Measurements from ENCODE around the gene PRMT7.

The PRMT7 gene

DNA sequence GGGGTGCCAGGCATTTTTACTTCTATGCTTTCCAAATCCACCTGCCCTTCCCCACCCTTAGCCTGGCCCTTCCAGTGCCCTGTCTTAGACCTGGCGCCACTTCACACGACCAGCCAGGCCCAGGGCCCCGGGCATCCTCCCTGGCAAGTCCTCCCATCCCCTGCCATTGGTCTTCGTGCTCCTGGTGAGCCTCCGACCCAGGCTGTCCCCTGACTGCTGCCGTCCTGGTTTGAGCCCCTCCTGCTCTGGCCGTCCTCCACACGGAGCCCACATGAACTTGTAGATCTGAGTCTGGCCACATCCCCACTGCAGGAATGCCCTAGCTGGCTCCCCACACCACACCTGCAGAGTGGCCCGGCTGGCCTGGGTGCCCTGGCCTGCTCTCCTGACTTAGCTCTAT lies 44.0 kb downstream of the PRMT7 start:
- FAIRE-seq, result no peak
- TF ChIP-seq POLR2AphosphoS5 (IDR thresholded peaks at IDR 0.05; ENCODE audit: low read depth, low read length) (no peak), POLR2A (IDR thresholded peaks at IDR 0.05; ENCODE audit: low read depth, low read length) (no peak), TAF1 (IDR thresholded peaks at IDR 0.05; ENCODE audit: borderline replicate concordance, low read depth, low read length) (no peak)
- no peak for DNase-seq (ENCODE audit: insufficient read length)

DNA sequence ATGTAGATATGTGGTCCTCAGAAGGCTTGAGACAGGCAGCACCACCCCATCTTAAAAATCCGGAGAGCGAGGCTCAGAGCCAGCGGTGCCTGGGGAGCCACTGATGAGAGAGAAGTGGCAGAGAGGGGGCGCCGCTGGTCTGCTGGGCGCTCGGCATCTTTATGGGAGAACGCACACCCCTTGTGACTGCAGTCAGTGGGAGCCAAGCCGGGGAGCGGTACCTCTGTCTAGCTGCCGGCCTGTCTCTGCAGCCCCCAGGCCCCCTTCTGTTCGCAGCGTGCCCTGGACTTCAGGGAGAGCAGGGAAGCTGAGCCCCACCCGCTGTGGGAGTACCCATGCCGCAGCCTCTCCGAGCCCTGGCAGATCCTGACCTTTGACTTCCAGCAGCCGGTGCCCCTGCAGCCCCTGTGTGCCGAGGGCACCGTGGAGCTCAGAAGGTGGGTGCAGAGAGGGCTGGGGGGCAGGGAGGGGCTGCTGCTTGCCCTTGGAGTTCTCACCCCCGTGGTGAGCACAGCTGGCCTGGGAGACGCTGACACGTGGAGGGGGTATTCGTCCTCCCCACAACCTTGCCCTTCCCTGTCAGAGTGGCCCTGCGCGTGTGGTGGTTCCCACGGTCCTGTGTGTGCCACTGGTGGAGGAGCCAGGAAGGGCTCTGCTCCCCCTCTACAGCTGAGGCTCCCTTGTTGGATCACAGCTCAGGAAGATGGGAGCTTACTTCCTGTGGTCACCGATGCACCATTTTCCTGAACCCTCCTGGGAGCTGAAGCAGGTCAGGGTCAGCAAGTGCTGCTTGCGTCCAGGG lies 44.8 kb downstream of the PRMT7 start:
- FAIRE-seq, result no peak
- 0 out of 2 replicates have a peak, but pooled peaks have one; percentile 5 for TF ChIP-seq POLR2A (IDR thresholded peaks at IDR 0.05; ENCODE audit: low read depth, low read length)
- no peak for TF ChIP-seq TAF1 (IDR thresholded peaks at IDR 0.05; ENCODE audit: borderline replicate concordance, low read depth, low read length)
- no peak for DNase-seq (ENCODE audit: insufficient read length)

DNA sequence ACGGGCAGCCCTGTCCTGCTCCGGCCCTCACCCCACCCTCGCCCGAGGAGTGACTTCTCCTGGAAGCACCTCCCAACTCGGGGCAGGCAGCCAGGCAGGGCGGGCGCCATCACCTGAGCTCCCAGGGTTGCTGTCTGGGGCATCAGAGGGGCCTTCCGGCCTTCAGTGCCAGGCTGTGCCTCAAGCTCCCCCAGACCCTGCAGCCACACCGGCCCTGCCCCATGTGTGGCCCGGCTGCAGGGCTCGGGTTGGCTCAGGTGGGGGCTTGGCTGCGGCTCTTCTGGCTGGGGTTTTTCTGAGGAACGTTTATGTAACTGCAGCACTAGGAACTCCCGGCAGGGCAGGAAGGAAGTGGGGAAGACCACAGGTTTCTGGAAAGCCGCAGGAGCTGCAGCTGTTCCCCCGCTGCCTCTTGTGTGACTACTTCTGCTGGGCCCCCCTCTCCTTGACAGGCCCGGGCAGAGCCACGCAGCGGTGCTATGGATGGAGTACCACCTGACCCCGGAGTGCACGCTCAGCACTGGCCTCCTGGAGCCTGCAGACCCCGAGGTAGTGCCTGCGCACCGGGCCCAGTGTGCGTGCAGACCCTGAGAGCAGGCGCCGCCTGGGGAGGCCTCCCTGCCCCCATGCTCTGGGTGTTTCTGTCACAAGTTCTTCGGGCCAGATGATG lies 45.6 kb downstream of the PRMT7 start:
- DNase-seq (ENCODE audit: insufficient read length) (peak; percentile 96), FAIRE-seq (peak; percentile 96)
- TF ChIP-seq TAF1 (IDR thresholded peaks at IDR 0.05; ENCODE audit: borderline replicate concordance, low read depth, low read length) (no peak), POLR2AphosphoS5 (IDR thresholded peaks at IDR 0.05; ENCODE audit: low read depth, low read length) (0 out of 2 replicates have a peak, but pooled peaks have one; percentile 41), POLR2A (IDR thresholded peaks at IDR 0.05; ENCODE audit: low read depth, low read length) (0 out of 2 replicates have a peak, but pooled peaks have one; percentile 15)

DNA sequence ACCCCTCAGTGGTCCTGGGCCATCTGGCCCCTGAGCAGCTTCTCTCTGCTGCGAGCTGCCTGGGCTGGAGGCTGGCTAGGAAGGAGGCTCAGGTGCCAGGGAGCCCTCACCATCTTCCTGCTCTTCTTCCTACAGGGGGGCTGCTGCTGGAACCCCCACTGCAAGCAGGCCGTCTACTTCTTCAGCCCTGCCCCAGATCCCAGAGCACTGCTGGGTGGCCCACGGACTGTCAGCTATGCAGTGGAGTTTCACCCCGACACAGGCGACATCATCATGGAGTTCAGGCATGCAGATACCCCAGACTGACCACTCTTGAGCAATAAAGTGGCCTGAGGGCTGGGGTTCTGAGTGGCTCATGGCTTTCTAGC lies 46.1 kb downstream of the PRMT7 start:
- TF ChIP-seq POLR2A (IDR thresholded peaks at IDR 0.05; ENCODE audit: low read depth, low read length), result no peak
- TF ChIP-seq POLR2AphosphoS5 (IDR thresholded peaks at IDR 0.05; ENCODE audit: low read depth, low read length), result no peak
- TF ChIP-seq TAF1 (IDR thresholded peaks at IDR 0.05; ENCODE audit: borderline replicate concordance, low read depth, low read length), result no peak
- DNase-seq (ENCODE audit: insufficient read length) (no peak), FAIRE-seq (no peak)

DNA sequence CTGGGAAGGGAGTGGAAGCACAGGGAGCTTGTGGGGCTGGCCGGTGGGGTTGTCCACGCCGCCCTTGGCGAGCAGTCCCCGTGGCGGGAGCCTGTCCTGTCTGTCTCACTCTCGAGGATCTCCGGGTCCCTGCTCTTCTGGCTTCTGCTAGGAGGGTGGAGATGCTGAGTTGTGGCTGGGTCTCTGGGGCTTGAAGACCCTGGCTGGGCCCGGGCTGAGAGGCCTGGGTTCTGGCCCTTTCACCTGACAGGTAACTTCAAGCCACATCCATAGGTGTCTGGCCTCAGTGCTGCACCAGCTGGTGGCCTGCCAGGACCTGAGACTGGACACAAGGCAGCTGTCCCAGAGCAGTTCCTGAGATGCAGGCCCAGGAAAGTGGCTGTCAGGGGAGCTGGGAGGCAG lies 46.7 kb downstream of the PRMT7 start:
- no peak for DNase-seq (ENCODE audit: insufficient read length)
- no peak for FAIRE-seq
- no peak for TF ChIP-seq POLR2A (IDR thresholded peaks at IDR 0.05; ENCODE audit: low read depth, low read length)
- TF ChIP-seq TAF1 (IDR thresholded peaks at IDR 0.05; ENCODE audit: borderline replicate concordance, low read depth, low read length), result no peak
- no peak for TF ChIP-seq POLR2AphosphoS5 (IDR thresholded peaks at IDR 0.05; ENCODE audit: low read depth, low read length)

DNA sequence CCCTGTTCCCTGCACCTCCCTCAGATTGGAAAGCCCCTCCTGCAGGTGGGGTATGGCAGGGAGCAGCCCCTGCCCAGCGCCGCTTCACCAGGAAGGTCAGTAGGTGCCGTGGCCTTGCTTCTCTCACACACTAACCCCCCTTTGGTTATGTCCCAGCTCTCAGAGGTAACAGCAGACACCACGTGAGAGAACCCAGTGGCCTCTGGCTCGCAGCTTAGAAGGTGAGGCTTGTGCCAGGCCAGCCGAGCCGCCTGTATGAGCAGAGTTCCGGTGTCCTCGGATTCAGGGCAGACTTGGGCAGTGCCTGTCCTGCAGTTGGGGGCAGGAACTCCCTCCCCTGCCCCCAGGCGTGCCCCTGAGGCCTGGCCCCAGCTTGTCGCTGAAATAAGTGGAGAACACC lies 47.1 kb downstream of the PRMT7 start:
- no peak for FAIRE-seq
- DNase-seq (ENCODE audit: insufficient read length), result no peak
- TF ChIP-seq TAF1 (IDR thresholded peaks at IDR 0.05; ENCODE audit: borderline replicate concordance, low read depth, low read length), result no peak
- TF ChIP-seq POLR2A (IDR thresholded peaks at IDR 0.05; ENCODE audit: low read depth, low read length), result no peak

DNA sequence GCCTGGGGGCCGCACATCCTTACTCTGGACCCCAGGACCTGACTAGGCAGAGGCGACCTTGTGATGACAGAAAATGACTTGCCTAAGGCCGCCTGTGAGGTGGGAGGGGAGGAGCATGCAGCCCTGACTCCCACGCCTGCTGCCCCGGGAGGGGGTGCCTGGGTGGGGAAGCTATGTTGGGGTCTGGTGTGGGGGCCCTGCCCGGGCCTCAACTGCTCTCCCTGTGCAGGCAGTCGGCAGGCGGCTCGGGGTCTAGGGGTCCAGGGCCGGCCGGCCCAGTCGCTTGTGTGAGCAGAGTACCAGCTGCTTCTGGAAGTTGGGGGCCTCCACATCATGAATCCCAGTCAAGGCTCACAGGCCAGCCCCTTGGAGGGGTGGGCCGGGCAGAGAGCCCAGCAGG lies 48.1 kb downstream of the PRMT7 start:
- TF ChIP-seq POLR2A (IDR thresholded peaks at IDR 0.05; ENCODE audit: low read depth, low read length) (no peak), POLR2AphosphoS5 (IDR thresholded peaks at IDR 0.05; ENCODE audit: low read depth, low read length) (no peak), TAF1 (IDR thresholded peaks at IDR 0.05; ENCODE audit: borderline replicate concordance, low read depth, low read length) (no peak)
- no peak for DNase-seq (ENCODE audit: insufficient read length)
- FAIRE-seq, result no peak

DNA sequence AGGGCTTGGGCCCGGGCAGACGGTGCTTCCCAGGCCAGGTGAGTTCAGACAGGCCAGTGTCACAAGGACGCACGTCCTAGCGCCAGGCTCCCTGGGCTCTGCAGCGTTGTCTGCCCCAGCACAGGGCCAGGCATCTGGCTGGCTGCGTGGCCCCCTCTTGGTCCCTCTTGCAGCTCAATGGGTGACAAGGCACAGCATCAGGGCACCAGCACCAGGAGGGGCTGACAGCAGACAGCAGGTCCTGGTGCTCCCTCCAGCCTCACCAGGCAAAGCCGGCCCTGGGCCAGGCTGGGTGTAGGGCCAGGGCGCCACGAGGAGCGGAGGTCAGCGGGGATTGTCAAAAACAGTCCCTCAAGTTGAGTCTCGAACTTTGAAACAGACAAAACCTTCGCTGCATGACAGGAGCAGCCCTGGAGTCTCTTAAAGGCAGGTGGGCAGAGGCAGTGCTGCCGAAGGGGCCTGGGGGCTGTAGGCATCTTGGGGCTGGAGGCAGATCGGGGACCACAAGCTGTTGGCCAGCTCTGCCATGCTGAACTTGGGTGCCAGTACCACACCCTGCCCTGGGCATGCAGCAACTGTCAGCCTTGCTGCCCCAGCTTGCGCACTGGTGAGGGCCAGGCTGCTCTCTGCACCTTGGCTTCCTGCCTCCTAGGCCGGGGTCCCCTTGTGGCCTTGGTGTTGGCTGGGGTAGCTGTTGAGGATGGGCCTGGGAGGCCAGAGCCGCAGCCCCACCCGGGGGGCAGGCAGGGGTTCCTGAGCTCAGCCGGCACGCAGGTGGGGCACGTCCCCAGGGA lies 48.8 kb downstream of the PRMT7 start:
- DNase-seq (ENCODE audit: insufficient read length) (no peak), FAIRE-seq (no peak)
- no peak; the same call in 1 of the 2 replicates for TF ChIP-seq POLR2AphosphoS5 (IDR thresholded peaks at IDR 0.05; ENCODE audit: low read depth, low read length)
- TF ChIP-seq POLR2A (IDR thresholded peaks at IDR 0.05; ENCODE audit: low read depth, low read length), result no peak
- no peak for TF ChIP-seq TAF1 (IDR thresholded peaks at IDR 0.05; ENCODE audit: borderline replicate concordance, low read depth, low read length)

DNA sequence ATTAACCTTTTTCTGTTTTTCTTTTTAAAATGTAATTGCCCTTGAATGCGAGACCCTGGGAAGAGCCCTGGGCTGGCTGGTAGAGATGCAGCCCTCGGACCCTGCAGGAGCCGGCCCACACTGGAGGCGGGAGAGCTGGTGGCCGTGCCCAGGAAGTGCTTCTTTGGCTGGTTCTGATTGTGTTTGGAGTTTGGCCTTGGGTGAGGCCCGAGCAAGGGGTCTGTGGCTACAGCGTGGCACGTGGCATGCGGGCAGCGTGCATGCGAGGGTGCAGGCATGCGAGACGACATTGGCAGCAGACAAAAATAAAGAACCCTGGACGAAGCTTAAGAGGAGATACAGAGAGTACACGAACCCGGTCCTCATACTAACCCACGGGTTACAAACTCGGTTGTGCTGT lies 49.7 kb downstream of the PRMT7 start:
- TF ChIP-seq POLR2A (IDR thresholded peaks at IDR 0.05; ENCODE audit: low read depth, low read length), result no peak
- no peak for DNase-seq (ENCODE audit: insufficient read length)
- no peak for FAIRE-seq

DNA sequence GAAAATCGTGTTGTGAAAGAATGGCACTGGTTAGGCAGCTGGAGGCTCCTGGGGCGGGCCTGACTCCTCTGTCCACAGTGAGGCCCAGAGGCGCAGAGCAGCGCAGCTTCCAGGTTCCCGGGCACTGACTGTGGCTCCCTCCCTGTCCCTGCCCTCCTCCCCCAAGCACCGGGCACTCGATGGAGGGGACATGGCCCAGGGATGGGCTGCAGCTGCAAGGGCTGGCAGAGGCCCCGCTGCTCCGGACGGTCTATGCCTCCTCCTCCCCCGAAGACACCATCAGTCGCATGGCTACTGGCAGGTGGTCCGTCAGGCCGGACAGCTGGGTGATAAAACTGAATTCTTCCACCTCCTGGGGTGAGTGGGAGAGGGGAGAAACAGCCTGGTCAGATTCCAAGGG lies 50.1 kb downstream of the PRMT7 start:
- FAIRE-seq (no peak), DNase-seq (ENCODE audit: insufficient read length) (no peak)
- TF ChIP-seq POLR2A (IDR thresholded peaks at IDR 0.05; ENCODE audit: low read depth, low read length) (no peak), POLR2AphosphoS5 (IDR thresholded peaks at IDR 0.05; ENCODE audit: low read depth, low read length) (no peak), TAF1 (IDR thresholded peaks at IDR 0.05; ENCODE audit: borderline replicate concordance, low read depth, low read length) (no peak)

DNA sequence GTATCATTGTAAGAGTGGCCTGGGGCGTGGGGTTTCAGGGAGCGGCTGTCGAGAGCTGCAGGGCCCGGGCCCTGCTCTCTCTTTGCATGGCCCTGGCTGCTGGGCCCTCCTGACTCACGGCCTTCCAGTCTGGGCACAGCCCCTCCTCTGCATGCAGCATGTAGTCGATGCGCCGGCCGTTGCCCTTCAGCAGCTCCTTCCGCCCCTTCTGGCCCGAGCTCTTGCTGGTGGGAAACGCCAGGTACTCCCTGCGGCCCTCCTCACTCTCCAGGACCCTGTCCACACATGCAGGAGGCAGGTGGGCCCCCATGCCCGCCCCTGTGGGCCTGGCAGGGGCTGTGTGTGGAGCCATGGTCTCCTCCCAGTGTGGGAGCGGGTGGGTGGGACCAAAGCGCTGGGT lies 50.7 kb downstream of the PRMT7 start:
- FAIRE-seq (no peak), DNase-seq (ENCODE audit: insufficient read length) (no peak)
- TF ChIP-seq POLR2AphosphoS5 (IDR thresholded peaks at IDR 0.05; ENCODE audit: low read depth, low read length) (no peak), TAF1 (IDR thresholded peaks at IDR 0.05; ENCODE audit: borderline replicate concordance, low read depth, low read length) (no peak), POLR2A (IDR thresholded peaks at IDR 0.05; ENCODE audit: low read depth, low read length) (no peak)
